GM18867 (cell line): Measurements from ENCODE around the gene PRKAR1A.

ENCODE experiments used
- ATAC-seq: cut with Tn5 transposase; IDR thresholded peaks from one replicate; pipeline ENCODE4 v1.9.1; 2021; ENCODE audit warnings: mild to moderate bottlenecking, moderate library complexity; ENCODE audit not compliant: unreplicated experiment

Gene PRKAR1A

GRCh38 chr17:68596411-68596945 is 84.2 kb downstream of the PRKAR1A start:
- no peak for ATAC-seq

- ATAC-seq: no peak
These were observed 85.8 kb downstream of the PRKAR1A start for GRCh38 chr17:68598074-68598473.

- ATAC-seq: no peak
These were observed 86.3 kb downstream of the PRKAR1A start for GRCh38 chr17:68598545-68598961.

GRCh38 chr17:68599091-68599490 is 86.9 kb downstream of the PRKAR1A start:
- no peak for ATAC-seq

GRCh38 chr17:68599552-68600066 is 87.4 kb downstream of the PRKAR1A start:
- ATAC-seq: no peak

GRCh38 chr17:68600067-68600930 is 88.1 kb downstream of the PRKAR1A start:
- no peak for ATAC-seq
